Heart left ventricle (tissue), 13 donors: ENCODE results near the gene NFATC1.

ENCODE experiments used
- POLR2A ChIP-seq, 2 donors: fragments of 450-650 bp; IDR thresholded peaks; one replicate each; pipeline ENCODE4 v1.6.1; 2017; ENCODE audit warnings: antibody characterized with exemption in 2 of 2, mild to moderate bottlenecking in 2 of 2, moderate library complexity in 2 of 2
- TF ChIP-seq, protein P1 (sequence below), 12 donors: fragments of 200-600 bp; sonication (generic) in 4 of 12; IDR thresholded peaks; one replicate each; pipeline versions ENCODE4 v1.5.0 to v1.8.0; 2018 to 2022; ENCODE audit warnings: antibody characterized with exemption in 12 of 12, mild to moderate bottlenecking in 5 of 12
- donor health status: ischemic (EF 13 %, LVEDD 7.1; RV severe dilation, severe dysfunction).
- donor health status: DM: no; HTN: yes; CAD: no.
- donor health status: DM: no; HTN: no; CAD: no.
- donor health status: ischemic (EF 25% LVEDD 6.9; RV normal size, moderate dysfunction).
- donor health status: ischemic (EF 25% LVEDD 5.7; RV mildly dilated, moderate dysfunction).
- donor health status: ischemic (EF 35%, LVEDD 5.7; RV mildly dilated, moderate dysfunction).
- donor health status: nonischemic (EF 11% LVEDD 7.7; RV severe dilation, severe dysfunction).
- donor health status: DM: yes; HTN: yes; CAD: no.
- donor health status: PGD.
- donor health status: ischemic (EF 29% LVEDD 5.4; RV normal size, mild dysfunction).
- donor health status: nonischemic (EF 23%, LVEDD 6.1; RV moderate dilation, normal function).

DNA sequence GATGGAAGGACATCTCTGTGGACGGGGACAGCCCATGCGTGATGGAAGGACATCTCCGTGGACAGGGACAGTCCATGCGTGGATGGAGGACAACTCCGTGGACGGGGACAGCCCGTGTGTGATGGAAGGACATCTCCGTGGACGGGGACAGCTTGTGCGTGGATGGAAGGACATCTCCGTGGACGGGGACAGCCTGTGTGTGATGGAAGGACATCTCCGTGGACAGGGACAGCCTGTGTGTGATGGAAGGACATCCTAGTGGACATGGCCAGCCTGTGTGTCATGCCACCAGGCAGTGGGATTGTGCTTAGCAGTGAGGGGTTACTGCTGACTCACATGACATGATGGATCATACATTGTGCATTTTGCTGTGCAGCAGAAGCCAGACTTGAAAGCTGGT lies 30.0 kb upstream of the NFATC1 start:
- TF ChIP-seq, protein P1, sequence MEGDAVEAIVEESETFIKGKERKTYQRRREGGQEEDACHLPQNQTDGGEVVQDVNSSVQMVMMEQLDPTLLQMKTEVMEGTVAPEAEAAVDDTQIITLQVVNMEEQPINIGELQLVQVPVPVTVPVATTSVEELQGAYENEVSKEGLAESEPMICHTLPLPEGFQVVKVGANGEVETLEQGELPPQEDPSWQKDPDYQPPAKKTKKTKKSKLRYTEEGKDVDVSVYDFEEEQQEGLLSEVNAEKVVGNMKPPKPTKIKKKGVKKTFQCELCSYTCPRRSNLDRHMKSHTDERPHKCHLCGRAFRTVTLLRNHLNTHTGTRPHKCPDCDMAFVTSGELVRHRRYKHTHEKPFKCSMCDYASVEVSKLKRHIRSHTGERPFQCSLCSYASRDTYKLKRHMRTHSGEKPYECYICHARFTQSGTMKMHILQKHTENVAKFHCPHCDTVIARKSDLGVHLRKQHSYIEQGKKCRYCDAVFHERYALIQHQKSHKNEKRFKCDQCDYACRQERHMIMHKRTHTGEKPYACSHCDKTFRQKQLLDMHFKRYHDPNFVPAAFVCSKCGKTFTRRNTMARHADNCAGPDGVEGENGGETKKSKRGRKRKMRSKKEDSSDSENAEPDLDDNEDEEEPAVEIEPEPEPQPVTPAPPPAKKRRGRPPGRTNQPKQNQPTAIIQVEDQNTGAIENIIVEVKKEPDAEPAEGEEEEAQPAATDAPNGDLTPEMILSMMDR (IDR thresholded peaks at IDR 0.05): no peak
- TF ChIP-seq POLR2A (IDR thresholded peaks at IDR 0.05): no peak
